GM19043 (cell line): Measurements from ENCODE around the gene MRPS30.
"Not testable (repeated sequence)": the region's sequence is repeated elsewhere in the genome, so short reads cannot be mapped to it uniquely, and the experiment has no call there.

Experiments
- ATAC-seq: cut with Tn5 transposase; IDR thresholded peaks from one replicate; pipeline ENCODE4 v1.9.1; 2021; ENCODE audit warnings: low read depth; ENCODE audit not compliant: unreplicated experiment

The MRPS30 gene

DNA sequence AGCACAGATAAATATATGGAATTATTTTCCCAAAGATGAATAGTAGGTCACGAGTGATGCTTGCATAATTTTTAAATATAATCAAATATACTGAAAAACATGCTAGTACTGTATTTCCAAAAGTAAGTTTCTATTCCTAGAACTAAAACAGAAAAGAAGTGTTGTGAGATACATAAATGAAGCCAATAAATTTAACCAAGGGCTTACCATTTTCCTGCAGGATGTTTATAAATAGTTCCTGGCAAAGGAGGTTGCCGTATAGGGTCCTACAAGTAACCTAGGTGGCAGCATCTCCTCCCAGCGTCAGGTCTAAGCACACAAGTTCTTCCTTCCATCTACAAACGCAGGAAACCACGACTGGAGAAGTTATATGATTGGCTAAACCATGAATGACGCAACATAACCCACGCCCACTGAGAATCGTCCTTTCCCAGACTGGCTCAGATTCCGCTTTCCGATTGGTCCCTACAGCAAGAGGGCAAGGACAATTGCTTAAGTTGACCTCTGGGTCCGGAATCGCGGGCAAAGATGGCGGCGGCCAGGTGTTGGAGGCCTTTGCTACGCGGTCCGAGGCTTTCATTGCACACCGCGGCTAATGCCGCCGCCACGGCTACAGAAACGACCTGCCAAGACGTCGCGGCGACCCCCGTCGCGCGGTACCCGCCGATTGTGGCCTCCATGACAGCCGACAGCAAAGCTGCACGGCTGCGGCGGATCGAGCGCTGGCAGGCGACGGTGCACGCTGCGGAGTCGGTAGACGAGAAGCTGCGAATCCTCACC, at the start of gene MRPS30:
MRPS30 (plus strand) TSS at position 513 of the 780 bp plus-strand sequence; CDS start at position 529, 16 bp downstream.
- peak; percentile 97 for ATAC-seq

DNA sequence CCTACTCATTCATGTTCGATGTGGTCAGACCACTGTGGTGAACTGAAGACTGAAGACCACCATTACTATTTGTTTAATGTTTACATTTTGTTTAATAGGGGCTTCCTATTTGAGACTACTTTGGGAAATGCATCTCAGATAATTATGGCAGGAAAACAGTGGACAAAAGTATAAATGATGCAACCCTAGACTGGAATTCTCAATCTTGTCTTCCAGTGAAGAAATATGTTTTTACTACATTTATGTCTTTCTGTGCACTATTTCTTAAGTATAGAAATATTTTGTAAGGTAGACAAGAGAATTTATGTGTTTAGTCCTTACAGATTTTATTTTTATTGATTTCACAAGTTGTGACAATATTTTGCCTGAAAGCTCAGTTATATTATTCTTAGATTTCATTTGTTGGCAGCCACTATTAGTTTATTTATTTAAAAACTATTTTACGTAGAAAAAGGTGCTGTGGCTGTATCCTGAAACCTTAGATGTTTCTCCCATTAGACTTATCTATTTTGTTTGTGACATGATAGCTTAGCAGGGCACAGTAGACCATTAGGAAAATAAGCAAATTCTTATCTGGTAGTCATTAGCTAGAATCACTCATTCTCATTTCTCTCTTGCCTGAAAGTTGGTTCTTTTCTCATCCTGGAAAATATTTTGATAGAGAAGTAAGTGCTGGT, 39.4 kb upstream of the MRPS30 start:
- ATAC-seq = no peak

DNA sequence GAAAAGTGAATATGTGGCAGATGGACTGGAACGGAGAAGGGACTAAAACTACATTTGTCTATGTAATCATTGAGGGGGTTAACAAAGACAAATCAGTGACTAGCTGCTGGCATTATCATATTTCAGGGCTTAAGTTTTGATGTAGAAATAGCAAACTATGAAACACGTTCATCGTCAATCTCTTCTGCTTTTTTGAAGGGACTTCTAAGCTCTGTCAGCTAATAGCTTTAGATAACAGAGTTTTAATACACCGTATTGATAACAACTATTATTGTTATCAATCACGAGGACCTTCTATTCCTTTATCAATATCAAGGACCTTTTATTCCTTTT, 38.9 kb upstream of the MRPS30 start:
- ATAC-seq = no peak

DNA sequence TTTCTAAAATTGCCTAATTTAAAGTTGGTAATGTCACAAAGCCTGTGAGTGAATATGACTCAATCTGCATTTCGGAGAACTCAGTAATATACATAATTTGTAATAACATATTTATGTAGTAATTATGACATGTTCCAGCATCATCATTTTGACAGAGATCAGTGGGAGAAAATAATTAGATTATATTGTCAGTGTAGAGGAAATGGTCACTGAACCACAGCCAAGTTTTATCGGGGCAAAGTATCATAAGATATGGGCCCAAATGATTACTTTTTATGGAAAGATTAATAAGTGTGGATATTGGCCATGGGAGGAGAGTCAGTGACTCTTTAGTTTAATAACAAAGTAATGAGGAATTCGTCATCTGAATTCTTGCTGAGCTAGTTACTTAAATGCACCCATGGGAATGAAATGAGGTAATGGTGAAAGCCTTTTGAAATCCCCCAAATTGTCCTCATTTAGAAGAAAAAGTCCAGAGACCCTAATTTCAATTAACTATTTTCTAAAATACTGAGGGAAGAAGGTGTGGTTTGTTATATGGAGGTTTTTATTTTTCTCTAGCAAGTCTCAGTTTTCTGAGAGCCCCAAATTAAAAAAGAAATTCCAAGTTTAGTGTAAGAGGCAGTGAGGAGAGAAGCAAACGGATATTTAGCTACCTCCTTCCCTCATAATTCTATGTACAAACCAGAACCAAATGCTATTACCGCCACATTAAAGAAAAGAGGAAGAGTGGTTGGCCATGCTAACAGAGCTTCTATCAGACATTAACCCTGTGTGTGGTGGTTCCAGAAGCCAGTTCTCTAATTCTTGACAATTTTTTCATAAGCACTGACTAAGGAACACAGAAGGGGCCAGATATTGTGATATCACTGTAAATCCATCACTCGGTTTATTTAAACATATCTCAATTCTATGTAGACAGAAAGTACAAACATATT, 37.7 kb upstream of the MRPS30 start:
- no peak for ATAC-seq

DNA sequence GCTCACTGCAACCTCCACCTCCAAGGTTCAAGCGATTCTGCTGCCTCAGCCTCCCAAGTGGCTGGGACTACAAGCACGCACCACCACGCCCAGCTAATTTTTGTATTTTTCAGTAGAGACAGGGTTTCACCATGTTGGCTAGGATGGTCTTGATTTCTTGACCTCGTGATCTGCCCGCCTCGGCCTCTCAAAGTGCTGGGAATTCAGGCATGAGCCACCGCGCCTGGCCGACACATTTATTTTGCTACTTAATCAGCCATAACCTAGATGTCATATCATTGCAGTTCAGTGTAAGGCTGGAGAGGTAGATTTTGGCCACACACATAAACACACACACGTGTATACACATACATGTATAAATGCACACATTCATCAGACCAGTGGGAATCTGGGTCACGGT, 36.4 kb upstream of the MRPS30 start:
- not testable (repeated sequence) for ATAC-seq

DNA sequence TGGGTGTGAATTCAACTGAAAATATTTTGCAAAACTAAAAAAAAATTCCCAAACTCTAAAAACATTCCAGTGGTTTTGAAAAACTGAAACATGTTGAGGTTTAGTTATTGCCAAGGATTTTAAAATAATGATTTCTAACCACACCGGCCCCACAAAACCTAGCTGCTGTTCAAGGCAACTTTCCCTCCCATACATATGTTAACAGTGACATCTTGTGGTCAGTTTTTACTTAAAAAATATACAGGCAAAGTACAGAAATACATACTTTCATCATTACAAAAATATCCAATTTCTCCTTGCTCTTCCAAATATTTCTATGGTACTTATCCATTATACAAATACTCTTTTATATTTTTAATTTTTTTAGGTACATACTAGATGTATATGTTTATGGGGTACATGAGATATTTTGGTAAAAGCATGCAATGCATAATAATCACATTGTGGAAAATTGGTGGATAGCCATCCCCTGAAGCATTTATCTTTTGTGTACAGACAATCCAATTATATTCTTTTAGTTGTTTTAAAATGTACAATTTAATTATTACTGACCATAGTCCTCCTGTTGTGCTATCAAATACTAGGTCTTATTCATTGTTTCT, 34.4 kb upstream of the MRPS30 start:
- ATAC-seq = peak; percentile 65

DNA sequence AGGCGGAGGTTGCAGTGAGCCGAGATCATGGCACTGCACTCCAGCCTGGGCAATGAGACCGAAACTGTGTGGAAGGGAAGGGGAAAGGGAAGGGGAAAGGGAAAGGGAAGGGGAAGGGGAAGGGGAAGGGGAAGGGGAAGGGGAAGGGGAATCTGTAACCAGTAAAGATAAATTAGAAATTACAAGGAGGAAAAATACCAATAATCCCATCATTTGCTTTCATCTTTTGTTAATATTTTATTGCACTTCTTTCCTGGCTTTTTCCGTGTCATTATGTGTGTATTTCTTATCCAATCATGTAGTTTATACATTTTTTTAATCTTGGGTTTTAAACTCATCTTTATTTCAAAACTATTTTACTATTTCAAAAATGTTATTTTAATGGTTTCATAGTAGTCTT, 29.6 kb upstream of the MRPS30 start:
- no peak for ATAC-seq

DNA sequence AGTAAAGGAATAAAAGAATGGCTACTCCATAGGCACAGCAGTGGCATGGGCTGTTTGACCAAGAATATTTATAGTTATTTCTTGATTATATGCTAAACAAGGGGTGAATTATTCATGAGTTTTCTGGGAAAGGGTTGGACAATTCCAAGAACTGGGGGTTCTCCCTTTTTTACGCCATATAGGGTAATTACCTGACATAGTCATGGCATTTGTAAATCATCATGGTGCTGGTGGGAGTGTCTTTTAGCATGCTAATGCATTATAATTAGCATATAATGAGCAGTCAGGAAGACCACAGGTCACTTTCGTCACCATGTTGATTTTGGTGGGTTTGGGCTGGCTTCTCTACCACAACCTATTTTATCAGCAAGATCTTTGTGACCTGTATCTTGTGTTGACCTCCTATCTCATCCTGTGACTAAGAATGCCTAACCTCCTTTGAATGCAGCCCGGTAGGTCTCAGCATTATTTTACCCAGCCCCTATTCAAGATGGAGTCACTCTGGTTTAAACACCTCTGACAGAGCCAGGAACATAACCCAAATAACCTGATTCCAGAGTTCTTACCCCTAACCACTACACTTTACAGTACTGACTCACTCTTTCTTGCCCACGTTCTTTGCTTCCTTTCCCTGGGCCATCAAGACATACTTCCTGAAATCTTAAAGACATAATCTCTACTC, 25.0 kb upstream of the MRPS30 start:
- ATAC-seq = no peak

DNA sequence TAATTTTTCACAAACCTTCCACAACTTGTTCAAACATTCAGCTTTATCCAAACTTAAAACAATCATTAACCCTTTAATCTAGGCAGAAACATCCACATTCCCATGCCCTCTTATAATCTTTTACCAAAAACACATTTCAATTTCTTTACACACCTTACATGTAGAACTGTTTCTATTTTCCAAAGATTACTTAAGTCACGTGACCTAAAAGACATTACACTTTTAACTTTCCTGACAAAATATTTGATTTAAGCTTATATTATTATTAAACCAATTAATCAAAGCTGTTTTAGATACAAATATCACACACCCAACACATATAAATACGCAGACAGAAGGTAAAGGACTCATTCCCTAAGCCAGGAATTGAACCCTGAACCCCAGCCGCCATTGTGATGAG, 21.0 kb upstream of the MRPS30 start:
- no peak for ATAC-seq

DNA sequence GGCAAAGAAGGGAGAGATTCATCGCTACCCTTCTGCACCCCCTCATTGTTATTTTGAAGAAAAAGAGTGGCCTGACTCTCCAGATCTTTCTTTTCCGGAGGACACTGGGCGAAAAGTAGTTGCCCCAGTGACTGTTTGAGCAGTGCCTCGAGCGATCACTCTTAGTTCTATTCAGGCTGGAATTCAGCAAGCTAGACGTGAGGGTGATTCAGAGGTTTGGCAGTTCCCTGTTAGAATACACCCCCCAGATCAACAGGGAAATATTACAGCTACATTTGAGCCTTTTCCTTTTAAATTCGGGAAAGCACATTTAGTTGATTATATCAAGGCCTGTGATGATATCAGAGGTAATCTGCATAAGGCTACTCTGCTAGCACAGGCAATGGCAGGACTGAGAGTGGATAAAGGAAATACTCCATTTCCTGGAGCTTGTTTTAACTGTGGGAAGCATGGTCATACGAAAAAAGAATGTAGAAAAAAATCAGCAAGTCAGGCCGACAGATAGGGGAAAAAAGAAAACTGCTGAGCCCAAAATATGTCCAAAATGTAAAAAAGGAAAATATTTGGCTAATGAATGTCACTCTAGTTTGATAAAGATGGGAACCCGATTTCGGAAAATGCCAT, 19.3 kb upstream of the MRPS30 start:
- not testable (repeated sequence) for ATAC-seq

DNA sequence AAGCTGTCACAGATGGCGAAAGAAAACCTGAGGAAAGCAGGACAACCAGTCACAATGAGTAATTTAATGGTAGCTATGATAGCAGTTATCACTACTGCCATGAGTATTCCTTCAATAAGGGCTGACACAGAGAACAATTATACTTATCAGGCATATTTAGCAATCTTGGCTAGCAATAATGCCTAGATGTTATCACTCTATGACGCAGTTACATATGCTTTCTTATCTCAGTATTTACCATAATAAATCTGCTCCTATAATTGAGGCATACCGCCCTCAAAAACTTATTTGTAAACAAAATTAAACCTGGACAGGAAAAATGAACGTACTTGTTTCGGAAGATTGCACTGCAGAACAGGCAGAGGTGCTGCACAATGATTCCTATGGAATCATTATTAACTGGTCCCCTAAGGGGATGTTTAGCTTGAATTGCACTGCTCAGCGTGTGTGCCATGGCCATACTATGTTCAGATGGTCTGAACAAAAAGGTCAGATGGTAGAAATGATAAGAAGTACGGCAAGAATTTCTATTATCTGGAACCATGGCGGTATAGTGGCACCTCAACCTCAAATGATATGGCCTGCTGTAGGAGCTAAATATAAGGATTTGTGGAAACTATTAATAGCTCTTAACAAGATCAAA, 16.6 kb upstream of the MRPS30 start:
- ATAC-seq = not testable (repeated sequence)

DNA sequence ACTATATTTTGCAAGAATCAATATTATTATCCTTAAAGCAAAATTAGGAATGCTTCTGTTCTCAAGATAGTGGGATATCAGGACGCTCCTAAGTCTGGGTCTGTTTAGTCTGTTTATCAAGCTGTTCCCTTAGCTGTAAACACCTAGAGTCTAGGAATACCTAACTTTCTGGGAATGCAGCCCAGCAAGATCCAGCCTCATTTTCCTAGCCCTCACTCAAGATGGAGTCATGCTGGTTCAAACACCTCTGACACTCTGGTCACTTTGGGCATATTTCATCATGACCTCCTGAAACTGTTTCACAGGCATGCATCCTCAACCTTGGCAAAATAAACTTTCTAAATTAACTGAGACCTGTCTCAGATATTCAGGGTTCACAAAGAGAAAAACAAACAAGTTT, 14.4 kb upstream of the MRPS30 start:
- no peak for ATAC-seq

DNA sequence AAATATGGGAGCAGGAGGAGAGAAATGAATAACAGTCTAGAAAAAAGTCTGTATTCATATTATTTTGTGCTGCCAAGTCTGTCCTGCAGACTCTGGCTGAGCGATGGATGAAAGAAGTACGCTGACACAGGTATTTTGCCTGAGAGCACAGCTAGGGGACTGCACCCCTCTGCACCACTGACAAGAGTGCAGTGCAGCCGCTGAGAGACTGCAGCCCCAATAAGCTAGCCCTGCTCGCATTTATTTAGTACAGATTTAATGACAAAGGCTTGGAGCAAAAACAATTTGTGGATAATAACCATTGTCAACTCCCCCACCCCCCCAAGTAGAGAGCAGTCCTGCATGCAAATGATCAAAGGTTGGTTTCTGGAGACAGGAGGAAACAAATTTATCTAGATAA, 13.3 kb upstream of the MRPS30 start:
- no peak for ATAC-seq

DNA sequence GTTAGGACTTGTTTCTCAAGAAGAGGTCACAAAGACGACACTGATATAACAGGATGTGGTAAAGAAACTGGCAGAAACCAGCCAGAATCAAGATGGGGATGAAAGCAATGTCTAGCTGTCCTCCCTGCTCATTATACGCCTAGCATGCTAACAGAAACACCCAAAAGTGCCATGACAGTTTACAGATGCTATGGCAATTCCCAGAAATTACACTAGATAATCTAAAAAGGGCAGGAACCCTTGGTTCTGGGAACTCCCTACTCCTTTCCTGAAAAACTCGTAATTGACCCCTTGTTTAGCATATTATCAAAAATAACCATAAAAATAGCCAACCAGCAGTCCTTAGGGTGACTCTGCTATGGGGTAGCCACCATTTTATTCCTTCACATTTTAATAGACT, 10.9 kb upstream of the MRPS30 start:
- ATAC-seq = no peak

DNA sequence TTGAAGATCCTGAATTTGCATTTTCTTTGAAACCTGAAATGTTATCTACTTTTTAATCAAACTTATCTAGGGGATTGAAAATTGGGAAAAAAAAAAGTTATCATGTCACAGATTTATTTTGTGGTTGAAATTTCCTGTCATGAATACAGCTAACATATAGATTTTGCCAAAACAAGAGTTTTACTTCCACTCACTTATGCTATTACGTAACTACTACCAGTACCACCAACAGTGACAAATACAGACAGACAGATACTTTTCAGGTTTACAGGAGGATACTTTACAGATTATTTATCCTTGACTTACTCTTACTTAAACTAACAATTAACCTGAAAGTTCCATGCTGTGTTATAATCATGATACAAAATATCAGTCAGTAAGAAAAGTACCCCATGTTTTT, 6.8 kb upstream of the MRPS30 start:
- no peak for ATAC-seq

DNA sequence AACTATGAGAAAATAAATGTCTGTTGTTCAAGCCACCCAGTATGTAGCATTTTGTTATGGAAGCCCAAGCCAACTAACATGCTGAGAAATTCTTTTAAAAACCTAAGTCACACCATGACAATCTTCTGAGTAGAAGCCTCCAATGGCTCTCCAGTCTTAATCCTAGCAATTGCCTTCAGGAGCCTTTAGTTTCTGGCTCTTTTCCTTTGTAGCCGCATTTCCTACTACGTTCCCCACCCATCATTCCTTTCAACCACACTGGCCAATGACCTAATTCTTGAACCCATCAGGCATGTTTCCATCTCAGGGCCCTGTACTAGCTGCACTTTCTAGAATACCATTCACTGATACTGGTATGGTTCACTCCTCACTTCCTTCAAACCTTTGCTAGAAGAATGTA, 2.1 kb upstream of the MRPS30 start:
- ATAC-seq = no peak

DNA sequence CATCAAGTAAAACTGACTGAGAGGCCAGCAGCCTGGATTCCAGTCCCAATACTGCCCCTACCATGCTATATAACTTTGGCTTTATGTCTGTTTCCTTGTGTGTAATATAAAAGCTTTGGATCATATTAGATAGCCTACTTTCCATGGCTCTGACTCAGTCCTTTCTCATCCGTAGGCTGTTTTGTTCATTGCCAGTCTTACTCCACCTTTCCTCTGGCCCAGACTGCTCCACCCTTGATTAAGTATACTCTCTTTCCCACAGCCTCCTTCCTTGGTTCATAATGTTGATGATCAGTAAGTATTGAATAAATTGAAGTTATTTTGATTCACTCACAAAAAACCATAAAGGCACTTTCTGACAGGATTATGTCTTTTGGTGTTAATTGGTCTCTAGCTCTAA, 1.5 kb upstream of the MRPS30 start:
- no peak for ATAC-seq

DNA sequence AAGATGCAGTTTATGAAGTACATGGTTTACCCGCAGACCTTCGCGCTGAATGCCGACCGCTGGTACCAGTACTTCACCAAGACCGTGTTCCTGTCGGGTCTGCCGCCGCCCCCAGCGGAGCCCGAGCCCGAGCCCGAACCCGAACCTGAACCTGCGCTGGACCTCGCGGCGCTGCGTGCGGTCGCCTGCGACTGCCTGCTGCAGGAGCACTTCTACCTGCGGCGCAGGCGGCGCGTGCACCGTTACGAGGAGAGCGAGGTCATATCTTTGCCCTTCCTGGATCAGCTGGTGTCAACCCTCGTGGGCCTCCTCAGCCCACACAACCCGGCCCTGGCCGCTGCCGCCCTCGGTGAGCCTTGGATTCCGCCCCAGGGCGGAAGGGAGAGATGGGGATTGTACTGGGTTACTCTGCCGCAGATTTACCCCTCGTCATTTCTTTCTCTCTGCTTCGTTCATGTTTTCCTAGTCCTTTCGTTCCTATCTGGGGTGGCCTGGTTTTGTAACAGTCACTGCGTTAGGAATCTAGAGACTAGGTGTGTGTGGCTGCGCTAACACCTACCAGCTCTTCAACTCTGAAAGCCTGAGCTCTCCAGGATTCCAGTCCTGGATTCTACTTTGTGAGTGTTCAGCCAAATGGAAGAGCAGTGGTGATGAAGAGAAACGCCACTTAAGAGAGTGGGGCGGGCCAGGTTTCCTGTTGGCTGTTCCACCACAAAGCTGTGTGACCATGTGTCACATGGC, 638 bp downstream of the MRPS30 start:
- peak; percentile 38 for ATAC-seq

DNA sequence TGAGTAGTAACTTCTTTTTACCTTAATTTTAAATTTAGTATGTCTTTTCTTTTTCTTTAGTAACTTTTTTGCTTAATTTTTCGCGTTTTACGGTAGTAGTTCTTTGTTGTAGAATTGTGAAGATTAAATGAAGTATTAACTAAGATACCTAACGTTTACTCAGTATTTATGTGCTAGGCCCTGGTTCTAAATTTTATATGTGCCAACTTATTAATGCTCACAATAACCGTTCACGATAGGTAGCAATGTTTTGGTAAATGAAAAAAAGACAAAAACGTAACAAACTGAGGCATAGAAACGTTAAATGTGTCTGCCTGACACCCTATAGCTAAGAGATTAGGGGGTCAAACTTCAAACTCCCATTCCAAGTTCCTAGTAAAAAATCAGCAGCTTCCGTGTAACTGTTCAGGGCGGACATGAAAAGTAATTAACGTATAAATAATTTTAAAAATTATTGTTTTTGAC, 1.2 kb downstream of the MRPS30 start:
- no peak for ATAC-seq
